ENCODE results near the gene FBXL20.

DNA sequence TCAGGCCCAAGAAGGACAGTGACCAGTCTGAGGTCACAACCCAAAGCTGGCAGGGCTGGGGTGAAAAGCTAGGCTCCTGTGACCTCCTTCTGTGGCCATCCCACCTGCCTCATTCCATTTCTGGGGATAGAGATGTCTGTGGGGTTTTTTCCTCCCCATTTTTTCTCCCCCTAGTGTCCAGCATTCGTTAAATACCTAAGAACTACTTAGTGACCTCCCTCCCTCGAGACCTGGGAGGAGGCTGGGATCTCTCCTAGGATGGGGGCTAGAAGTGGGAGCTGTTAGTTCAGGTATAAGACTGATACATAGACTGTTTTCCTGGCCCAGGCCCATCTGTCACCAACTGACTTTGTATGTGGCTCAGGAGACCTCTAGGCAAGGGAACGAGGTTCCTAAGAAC, 155.2 kb downstream of the FBXL20 start:
- TF ChIP-seq, protein P1, sequence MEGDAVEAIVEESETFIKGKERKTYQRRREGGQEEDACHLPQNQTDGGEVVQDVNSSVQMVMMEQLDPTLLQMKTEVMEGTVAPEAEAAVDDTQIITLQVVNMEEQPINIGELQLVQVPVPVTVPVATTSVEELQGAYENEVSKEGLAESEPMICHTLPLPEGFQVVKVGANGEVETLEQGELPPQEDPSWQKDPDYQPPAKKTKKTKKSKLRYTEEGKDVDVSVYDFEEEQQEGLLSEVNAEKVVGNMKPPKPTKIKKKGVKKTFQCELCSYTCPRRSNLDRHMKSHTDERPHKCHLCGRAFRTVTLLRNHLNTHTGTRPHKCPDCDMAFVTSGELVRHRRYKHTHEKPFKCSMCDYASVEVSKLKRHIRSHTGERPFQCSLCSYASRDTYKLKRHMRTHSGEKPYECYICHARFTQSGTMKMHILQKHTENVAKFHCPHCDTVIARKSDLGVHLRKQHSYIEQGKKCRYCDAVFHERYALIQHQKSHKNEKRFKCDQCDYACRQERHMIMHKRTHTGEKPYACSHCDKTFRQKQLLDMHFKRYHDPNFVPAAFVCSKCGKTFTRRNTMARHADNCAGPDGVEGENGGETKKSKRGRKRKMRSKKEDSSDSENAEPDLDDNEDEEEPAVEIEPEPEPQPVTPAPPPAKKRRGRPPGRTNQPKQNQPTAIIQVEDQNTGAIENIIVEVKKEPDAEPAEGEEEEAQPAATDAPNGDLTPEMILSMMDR (IDR thresholded peaks at IDR 0.05): no peak
- TF ChIP-seq POLR2A (IDR thresholded peaks at IDR 0.05; ENCODE audit: low read depth) (no peak), EP300 (IDR thresholded peaks at IDR 0.05) (no peak)

Measured in esophagus muscularis mucosa (tissue), 4 donors.